Subcutaneous adipose tissue (tissue), 4 donors: ENCODE data around the gene TSPOAP1. TPM values are rescaled to one million over a fixed set of nuclear protein-coding genes. Genes with fewer than 3 reads are reported as not detected.

ENCODE experiments used
- total RNA-seq, 4 donors: library from RNA; depleted of rRNA; stranded (reverse); fragments of >200 nt; gene quantifications; one replicate each; pipeline ENCODE4 v1.1.0, GENCODE V29; 2016
- TF ChIP-seq, protein P1 (sequence below): fragments of 450-650 bp; IDR thresholded peaks from one replicate; pipeline ENCODE4 v1.5.1; 2016; ENCODE audit warnings: low read depth, mild to moderate bottlenecking, control low read depth, antibody characterized with exemption, moderate library complexity

The TSPOAP1 gene
- total RNA-seq, 4 donors from 2014 or later, result 0.65 to 4.3 (median 1.1) TPM

DNA sequence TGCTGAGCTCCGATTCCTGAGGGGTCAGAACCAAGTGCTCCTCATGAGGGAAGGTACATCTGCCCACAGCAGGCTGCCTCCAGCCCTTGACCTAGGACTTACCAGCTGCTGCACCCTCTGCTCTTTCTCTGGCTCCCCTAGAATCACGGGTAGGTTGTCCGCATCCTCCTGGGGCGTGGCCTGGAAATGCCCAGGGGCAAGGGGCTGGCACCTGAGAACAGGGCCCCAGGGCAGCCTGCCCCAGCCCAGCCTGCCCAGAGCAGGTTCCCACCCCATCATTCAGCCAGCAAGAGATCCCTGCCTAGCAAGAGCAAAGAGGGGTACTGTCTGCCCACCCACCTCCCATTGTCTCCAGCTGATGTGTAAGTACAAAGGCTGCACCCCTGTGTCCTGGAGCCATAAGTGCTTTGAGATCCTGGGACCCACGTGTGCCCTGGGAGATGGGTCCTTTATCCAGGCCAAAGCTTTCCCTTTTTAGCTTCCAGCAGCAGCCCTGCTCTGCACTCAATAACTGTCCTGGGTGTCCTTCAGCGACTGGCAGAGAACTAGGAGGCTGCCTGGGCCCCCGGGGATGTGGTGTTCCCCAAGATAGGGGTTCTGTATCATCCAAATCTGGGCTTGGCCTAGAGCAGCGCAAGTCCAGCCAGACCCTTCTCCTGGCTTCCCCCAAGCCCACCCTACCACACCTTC, 5.1 kb downstream of the TSPOAP1 start:
- TF ChIP-seq, protein P1, sequence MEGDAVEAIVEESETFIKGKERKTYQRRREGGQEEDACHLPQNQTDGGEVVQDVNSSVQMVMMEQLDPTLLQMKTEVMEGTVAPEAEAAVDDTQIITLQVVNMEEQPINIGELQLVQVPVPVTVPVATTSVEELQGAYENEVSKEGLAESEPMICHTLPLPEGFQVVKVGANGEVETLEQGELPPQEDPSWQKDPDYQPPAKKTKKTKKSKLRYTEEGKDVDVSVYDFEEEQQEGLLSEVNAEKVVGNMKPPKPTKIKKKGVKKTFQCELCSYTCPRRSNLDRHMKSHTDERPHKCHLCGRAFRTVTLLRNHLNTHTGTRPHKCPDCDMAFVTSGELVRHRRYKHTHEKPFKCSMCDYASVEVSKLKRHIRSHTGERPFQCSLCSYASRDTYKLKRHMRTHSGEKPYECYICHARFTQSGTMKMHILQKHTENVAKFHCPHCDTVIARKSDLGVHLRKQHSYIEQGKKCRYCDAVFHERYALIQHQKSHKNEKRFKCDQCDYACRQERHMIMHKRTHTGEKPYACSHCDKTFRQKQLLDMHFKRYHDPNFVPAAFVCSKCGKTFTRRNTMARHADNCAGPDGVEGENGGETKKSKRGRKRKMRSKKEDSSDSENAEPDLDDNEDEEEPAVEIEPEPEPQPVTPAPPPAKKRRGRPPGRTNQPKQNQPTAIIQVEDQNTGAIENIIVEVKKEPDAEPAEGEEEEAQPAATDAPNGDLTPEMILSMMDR, result no peak

DNA sequence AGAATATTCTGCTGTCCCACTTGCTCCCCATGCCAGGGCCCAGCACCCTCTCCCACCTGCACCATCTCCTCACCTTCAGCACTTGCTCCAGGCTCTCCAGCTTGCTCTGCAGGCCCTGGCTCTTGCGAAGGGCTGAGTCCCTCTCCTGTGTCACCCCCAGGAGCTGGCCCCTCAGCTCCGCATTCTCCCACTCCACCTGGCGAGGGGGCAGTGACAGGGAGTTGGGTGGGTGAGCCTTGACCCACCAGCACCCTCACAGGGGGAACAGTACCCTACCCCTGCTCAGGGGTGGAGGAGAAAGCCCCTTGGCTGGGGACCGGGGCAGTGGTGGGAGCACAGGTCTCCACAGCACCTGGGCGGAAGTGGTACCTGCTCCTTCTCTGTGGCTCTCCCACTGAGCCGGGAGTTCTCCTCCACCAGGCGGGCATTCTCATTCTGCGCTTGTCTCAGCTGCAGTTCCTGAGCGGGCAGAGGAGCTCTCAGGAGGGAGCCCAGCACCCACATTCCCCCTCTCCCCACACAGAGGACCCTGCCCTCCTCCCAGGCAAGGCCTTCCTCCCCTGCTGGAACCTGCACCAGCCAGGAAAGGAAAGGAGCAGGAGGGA, 5.9 kb downstream of the TSPOAP1 start:
- TF ChIP-seq, protein P1, result no peak

DNA sequence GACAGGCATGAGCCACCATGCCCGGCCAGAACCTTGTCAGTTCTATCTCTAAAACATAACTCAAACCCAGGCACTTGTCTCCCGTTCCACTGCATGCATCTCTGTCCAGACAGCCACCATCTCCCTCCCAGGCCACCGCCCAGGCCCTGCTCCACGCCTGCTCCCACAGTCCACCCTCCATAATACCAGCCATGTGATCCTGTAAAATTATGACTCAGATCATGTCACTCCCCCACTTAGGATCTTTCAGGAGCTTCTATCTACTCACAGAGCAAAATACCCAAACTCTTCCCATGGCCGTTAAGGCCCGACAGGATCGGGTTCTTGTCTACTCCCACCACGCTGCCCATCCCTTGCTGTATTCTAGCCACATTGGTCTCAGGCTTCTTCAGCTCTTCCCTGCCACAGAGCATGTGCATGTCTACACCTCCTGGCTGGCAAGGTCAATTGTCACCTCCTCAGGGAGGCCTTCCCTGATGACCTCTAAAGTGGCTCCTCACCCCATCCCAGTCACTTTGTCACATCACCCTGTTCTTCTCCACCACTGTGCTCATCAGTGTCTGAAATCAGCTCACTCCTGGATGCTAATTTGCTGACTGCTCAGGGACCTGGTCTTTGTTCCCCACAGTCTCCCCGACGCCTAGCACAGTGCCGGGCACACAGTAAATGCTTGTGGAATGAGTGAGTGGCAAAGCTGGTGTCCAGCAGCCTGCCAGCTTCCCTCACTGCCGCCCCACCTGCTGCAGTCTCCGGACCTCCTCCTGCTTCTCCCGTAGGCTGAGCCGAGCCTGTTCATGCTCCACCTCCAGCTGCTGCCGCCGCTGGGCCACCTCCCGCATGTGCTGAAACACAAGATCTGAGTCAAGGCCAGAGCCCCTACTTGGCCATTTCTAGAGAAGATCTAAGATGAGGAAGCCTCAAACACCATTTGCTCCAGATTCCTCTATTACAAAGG, 6.7 kb downstream of the TSPOAP1 start:
- TF ChIP-seq, protein P1, result no peak

DNA sequence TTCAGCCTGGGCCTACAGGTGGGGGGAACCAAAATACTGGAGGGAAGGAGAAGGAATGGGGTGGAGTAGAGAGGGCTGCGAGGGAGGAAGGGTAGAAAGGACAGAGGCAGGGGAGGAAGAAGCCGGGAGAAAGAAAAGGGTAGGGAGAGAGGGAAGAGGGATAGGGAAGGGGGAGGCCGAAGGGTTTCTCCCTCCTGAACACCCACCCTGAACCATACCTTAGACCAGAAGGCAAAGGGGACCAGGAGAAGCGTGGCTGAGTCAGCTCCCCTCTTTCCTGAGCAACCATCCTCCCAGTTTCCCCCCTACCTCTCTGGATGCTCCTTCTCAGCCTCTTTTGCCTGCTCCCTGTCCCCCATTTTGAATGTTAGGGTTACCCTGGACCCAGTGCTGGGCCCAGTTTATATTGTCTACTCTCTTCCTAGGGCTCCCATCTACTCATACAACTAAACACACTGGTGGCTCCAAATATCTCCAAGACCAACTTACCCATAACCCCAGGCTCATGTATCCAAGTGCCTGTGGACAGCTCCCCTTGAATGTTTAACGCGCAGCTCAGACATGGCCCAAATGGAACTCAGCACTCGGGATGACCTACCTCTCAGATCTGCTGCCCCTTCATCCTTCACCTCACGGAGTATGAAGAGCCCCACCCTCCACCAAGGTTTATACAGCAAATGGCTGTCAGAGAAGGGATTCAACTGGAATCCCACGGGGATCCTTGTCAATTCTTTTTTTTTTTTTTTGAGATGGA, 7.8 kb downstream of the TSPOAP1 start:
- TF ChIP-seq, protein P1, result no peak

DNA sequence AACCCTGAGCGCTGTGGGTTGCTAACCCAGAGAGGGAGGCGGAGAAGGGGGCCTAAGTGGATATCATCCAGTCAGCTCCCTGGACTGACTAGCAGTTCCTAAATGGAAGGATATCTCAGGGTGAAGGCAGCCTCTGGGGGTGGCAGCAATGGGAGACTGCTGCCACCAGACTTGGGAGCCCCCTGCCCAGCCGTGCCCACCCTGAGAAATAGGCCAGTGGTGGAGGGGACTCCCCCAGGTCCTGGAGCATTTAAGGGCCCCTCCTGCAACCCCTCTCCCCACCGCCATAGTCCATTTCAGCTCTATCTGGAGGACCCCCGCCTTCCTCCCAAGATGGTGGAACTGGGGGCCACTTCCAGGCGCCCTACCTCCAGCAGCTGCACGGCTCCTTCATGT, 8.4 kb downstream of the TSPOAP1 start:
- TF ChIP-seq, protein P1, result no peak

DNA sequence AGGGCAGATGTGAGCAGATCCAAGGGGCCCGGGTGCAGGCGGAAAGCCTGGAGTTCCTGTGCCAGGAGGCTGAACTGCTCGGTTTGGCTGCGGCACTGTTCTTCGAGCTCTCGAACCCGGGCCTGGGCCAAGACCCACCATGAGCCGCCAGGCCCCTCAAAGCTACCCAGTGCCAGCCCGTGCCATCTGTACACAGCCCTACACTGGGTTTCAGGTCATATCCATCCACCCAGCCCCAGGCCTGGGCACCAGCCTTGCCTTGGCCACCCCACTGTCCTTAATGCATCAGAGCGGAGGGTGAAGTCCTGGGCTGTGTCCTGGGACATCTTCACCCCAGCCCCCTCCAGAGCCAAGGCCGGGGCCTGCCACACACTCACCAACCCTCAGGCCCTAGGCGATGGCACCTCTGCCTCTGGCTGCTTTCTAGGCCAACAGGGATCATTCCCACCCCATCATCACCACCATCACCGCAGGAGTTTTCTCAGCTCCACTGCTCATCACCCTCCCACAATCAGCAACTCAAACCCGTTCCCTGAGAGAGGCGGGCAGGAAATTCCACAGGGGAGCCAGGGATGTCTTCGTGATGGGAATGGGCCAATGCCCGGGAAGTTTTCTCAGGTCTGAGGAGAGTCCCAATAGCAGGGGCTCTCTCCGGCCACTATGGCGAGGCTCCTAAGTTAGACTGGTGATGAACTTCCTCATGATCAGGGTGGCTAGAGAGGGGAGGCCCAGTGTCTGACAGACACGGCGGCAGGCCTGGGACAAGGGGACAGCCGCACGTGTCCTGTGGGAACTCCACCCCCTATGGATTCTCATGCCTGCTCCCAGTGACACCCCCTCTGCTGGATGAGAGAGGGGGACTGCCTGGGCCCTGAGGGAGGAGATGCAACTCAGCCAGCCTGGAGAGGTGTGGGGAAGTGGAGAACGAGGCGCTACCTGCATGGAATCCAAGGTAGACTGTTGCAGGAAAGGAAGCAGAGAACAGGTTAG, 9.1 kb downstream of the TSPOAP1 start:
- TF ChIP-seq, protein P1, result no peak
